Activated CD4-positive, alpha-beta T cell treated with anti-CD3 and anti-CD28 coated beads for 4 hours (primary cell): ENCODE data around the gene SENP6.
"Not testable (repeated sequence)": the region's sequence is repeated elsewhere in the genome, so short reads cannot be mapped to it uniquely, and the experiment has no call there.

Source experiments
- DNase-seq, 2 donors: peaks; one replicate each; pipeline ENCODE4 v3.0.0-alpha.2; 2020

Gene SENP6

GRCh38 chr6:75673884-75674283, 72.2 kb downstream of the SENP6 start:
- DNase-seq: no peak

GRCh38 chr6:75676377-75676776, 74.7 kb downstream of the SENP6 start:
- no peak for DNase-seq

- DNase-seq: not testable (repeated sequence)
Observed at GRCh38 chr6:75682548-75682947, 80.9 kb downstream of the SENP6 start.

- DNase-seq: not testable (repeated sequence)
Observed at GRCh38 chr6:75683005-75683404, 81.3 kb downstream of the SENP6 start.

- not testable (repeated sequence) for DNase-seq
Observed at GRCh38 chr6:75687535-75687934, 85.9 kb downstream of the SENP6 start.

- not testable (repeated sequence) for DNase-seq
Observed at GRCh38 chr6:75687937-75688336, 86.3 kb downstream of the SENP6 start.

GRCh38 chr6:75689576-75689975, 87.9 kb downstream of the SENP6 start:
- DNase-seq: no peak

GRCh38 chr6:75691012-75691411, 89.3 kb downstream of the SENP6 start:
- DNase-seq: no peak

GRCh38 chr6:75693534-75693933, 91.9 kb downstream of the SENP6 start:
- no peak for DNase-seq

GRCh38 chr6:75694406-75694805, 92.7 kb downstream of the SENP6 start:
- no peak for DNase-seq

GRCh38 chr6:75708334-75708733, 106.7 kb downstream of the SENP6 start:
- DNase-seq: not testable (repeated sequence)

GRCh38 chr6:75711173-75711572, 109.5 kb downstream of the SENP6 start:
- no peak for DNase-seq

GRCh38 chr6:75719133-75719532, 117.5 kb downstream of the SENP6 start:
- DNase-seq: no peak

GRCh38 chr6:75723382-75723781, 121.7 kb downstream of the SENP6 start:
- DNase-seq: no peak

GRCh38 chr6:75727206-75727605, 125.5 kb downstream of the SENP6 start:
- DNase-seq: no peak

GRCh38 chr6:75731029-75731428, 129.3 kb downstream of the SENP6 start:
- DNase-seq: not testable (repeated sequence)

GRCh38 chr6:75735491-75736186, 134.0 kb downstream of the SENP6 start:
- no peak for DNase-seq

- DNase-seq: no peak
Observed at GRCh38 chr6:75743971-75744370, 142.3 kb downstream of the SENP6 start.

GRCh38 chr6:75745404-75745803, 143.7 kb downstream of the SENP6 start:
- no peak for DNase-seq

GRCh38 chr6:75746221-75746620, 144.5 kb downstream of the SENP6 start:
- DNase-seq: no peak

GRCh38 chr6:75747152-75747992, 145.7 kb downstream of the SENP6 start:
- no peak for DNase-seq

- DNase-seq: no peak
Observed at GRCh38 chr6:75748003-75748742, 146.5 kb downstream of the SENP6 start.

- DNase-seq: peak; percentile 8 to 23
Observed at GRCh38 chr6:75748743-75749538, 147.3 kb downstream of the SENP6 start, which contains the start of gene MYO6. Gene MYO6, plus strand, starts transcription at chr6:75749239. Its CDS starts 68,309 bp downstream, at chr6:75817548.
